ENCODE data around the gene GINS1. TPM values are rescaled to one million over a fixed set of nuclear protein-coding genes. Genes with fewer than 3 reads are reported as not detected.

The GINS1 gene
- total and polyA plus RNA-seq, 2 of the 13 experiments (the other 11 are each of a cell fraction or from before 2014, with no cell fraction given), result 14.6 to 59.9 TPM

DNA sequence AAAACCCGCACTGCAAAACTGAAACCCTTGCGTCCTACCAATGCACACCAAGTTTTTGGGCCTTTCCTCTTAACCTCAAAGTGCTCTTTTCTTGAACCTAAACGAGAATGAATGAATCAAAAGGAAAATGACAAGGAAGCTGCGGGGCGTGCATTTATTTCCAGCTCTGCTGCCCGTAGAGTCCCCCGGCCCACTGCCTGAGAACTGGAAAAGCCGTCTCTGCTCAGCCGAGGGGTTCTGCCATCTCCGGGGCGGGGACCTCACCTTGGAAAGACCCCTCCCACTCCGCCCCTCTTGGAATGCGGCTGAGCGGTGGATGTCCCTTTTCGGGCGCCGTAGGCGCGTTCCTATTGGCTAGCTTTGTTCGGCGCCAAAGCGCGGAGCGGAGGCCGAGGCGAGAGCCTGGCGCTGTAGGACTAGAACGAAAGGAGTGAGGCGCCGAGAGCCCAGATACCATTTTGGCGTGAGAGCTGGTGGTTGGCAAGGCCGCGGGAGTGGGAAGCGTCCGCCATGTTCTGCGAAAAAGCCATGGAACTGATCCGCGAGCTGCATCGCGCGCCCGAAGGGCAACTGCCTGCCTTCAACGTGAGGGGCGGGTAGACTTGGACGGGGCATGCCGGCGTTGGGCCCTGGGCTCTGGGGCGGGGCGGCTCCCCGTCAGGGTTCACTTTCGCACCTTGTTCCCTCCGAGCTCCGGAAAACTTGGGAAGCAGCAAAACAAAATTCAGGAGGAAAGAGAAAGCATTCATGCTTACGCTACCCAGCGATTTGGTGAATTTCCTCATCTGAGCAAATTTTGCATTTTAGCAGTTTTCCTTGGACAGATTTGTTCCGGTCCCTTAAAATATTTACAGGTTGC is at the start of gene GINS1 (continued):
- TF ChIP-seq ZNF24 (IDR thresholded peaks at IDR 0.05), result no peak
- TF ChIP-seq, protein P1, sequence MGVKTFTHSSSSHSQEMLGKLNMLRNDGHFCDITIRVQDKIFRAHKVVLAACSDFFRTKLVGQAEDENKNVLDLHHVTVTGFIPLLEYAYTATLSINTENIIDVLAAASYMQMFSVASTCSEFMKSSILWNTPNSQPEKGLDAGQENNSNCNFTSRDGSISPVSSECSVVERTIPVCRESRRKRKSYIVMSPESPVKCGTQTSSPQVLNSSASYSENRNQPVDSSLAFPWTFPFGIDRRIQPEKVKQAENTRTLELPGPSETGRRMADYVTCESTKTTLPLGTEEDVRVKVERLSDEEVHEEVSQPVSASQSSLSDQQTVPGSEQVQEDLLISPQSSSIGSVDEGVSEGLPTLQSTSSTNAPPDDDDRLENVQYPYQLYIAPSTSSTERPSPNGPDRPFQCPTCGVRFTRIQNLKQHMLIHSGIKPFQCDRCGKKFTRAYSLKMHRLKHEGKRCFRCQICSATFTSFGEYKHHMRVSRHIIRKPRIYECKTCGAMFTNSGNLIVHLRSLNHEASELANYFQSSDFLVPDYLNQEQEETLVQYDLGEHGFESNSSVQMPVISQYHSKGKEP (CRISPR knock-in tag; IDR thresholded peaks at IDR 0.05), result peak; percentile 18; the same call in 1 of the 2 replicates
- TF ChIP-seq ZNF670 (CRISPR knock-in tag; IDR thresholded peaks at IDR 0.05; ENCODE audit: borderline replicate concordance), result peak; percentile 97
- peak; percentile 90 for TF ChIP-seq GATAD2A (CRISPR knock-in tag; IDR thresholded peaks at IDR 0.05)
- TF ChIP-seq AGO1 (IDR thresholded peaks at IDR 0.05; ENCODE audit: low read depth, low read length, poor library complexity, severe bottlenecking), result peak; percentile 79
- TF ChIP-seq E2F2 (CRISPR knock-in tag; IDR thresholded peaks at IDR 0.05; ENCODE audit: borderline replicate concordance), result peak; percentile 100
- TF ChIP-seq, protein P2, sequence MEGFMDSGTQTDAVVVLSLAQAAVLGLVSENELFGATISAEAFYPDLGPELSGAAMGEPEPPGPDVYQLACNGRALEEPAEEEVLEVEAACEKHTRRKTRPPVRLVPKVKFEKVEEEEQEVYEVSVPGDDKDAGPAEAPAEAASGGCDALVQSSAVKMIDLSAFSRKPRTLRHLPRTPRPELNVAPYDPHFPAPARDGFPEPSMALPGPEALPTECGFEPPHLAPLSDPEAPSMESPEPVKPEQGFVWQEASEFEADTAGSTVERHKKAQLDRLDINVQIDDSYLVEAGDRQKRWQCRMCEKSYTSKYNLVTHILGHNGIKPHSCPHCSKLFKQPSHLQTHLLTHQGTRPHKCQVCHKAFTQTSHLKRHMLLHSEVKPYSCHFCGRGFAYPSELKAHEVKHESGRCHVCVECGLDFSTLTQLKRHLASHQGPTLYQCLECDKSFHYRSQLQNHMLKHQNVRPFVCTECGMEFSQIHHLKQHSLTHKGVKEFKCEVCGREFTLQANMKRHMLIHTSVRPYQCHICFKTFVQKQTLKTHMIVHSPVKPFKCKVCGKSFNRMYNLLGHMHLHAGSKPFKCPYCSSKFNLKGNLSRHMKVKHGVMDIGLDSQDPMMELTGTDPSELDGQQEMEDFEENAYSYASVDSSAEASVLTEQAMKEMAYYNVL (CRISPR knock-in tag; IDR thresholded peaks at IDR 0.05; ENCODE audit: borderline replicate concordance), result peak; percentile 97
- no peak for TF ChIP-seq ZNF10 (CRISPR knock-in tag; IDR thresholded peaks at IDR 0.05; ENCODE audit: borderline replicate concordance, low read depth)
- TF ChIP-seq LCORL (IDR thresholded peaks at IDR 0.05), result no peak
- TF ChIP-seq LCORL (CRISPR knock-in tag; IDR thresholded peaks at IDR 0.05), result peak; percentile 81; the same call in 1 of the 2 replicates
- peak; percentile 91 for TF ChIP-seq ZSCAN29 (CRISPR knock-in tag; conservative IDR thresholded peaks at IDR 0.05)
- TF ChIP-seq PTBP1 (IDR thresholded peaks at IDR 0.05; ENCODE audit: low read depth, low read length, poor library complexity, severe bottlenecking), result peak; percentile 88
- TF ChIP-seq FOXA3 (CRISPR knock-in tag; IDR thresholded peaks at IDR 0.05), result peak; percentile 79
- no peak for TF ChIP-seq RFX3 (CRISPR knock-in tag; IDR thresholded peaks at IDR 0.05)
- TF ChIP-seq DPF2 (CRISPR knock-in tag; IDR thresholded peaks at IDR 0.05; ENCODE audit: borderline replicate concordance, low read depth), result no peak
- peak; percentile 41 for TF ChIP-seq TFE3 (CRISPR knock-in tag; IDR thresholded peaks at IDR 0.05)
- TF ChIP-seq ZNF567 (CRISPR knock-in tag; IDR thresholded peaks at IDR 0.05; ENCODE audit: borderline replicate concordance), result peak; percentile 98; the same call in 1 of the 2 replicates
- no peak for TF ChIP-seq ZNF382 (CRISPR knock-in tag; IDR thresholded peaks at IDR 0.05; ENCODE audit: borderline replicate concordance)
- no peak for TF ChIP-seq SNRNP70 (IDR thresholded peaks at IDR 0.05; ENCODE audit: low read depth, low read length)
- TF ChIP-seq MTA3 (CRISPR knock-in tag; IDR thresholded peaks at IDR 0.05), result no peak
- peak; percentile 97; the same call in 1 of the 2 replicates for TF ChIP-seq MAF1 (CRISPR knock-in tag; IDR thresholded peaks at IDR 0.05; ENCODE audit: borderline replicate concordance)
- peak; percentile 81 for TF ChIP-seq MIER2 (CRISPR knock-in tag; IDR thresholded peaks at IDR 0.05)
- peak; percentile 97; the same call in 1 of the 2 replicates for TF ChIP-seq CENPBD1 (CRISPR knock-in tag; IDR thresholded peaks at IDR 0.05; ENCODE audit: borderline replicate concordance, low read depth)

Data from HepG2 (cell line).